Hippocampal formation (tissue), 2 donors: Measurements from ENCODE around the gene SUCLA2.

Experiments
- DNase-seq, 2 donors: peaks; one replicate each; lab custom pipeline; 2025; lab: John Stamatoyannopoulos, UW

The SUCLA2 gene

DNA sequence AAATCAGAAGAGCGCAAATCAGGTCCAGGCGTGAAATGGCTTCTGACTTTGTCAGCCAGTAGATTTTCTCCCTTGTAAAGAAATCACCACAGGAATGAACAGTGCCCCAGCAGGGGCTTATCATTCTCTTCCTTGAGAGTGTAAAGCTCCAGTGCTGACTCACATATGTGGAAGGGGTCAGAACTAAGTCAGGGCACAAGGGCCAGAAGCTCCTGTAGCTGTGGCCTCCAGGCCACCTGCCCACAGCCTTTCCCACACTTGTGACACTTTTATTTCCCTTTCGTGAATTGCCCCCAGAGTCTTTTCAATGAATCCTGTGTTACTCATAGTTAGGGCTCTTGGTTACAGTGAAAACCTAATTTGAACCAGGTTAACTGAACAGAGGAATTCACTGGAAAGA, 99.6 kb downstream of the SUCLA2 start:
- no peak for DNase-seq

DNA sequence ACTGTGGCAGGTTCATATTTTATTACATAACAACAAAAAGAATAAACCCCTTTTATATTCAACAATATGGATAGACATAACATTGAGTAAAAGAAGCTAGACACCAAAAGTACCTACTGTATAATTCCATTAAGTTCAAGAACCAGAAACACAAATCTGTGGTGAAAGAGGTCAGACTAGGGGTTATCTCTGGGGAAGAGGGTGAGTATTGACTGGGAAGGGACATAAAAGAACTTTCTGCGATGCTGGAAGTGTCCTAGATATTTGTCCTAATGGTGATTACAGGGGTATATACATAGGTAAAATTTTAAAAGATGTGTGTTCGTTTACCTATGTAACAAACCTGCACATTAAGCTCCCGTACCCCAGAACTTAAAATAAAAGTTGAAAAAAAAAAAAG, 103.0 kb downstream of the SUCLA2 start:
- DNase-seq, result no peak

- no peak for DNase-seq
These were observed 103.5 kb downstream of the SUCLA2 start for GRCh38 chr13:47897411-47898050.

- DNase-seq, result no peak
These were observed 104.5 kb downstream of the SUCLA2 start for GRCh38 chr13:47896546-47896945.

GRCh38 chr13:47896111-47896510, 105.0 kb downstream of the SUCLA2 start:
- DNase-seq, result no peak

GRCh38 chr13:47893527-47893926, 107.5 kb downstream of the SUCLA2 start:
- DNase-seq, result no peak
